Neural cell (in vitro differentiated cells): Measurements from ENCODE around the gene CELSR3.

ENCODE experiments used
- EP300 ChIP-seq: fragments of 450-650 bp; conservative IDR thresholded peaks from 2 replicates; pipeline ENCODE4 v1.6.1; 2014; ENCODE audit warnings: antibody characterized with exemption, mild to moderate bottlenecking, moderate library complexity; ENCODE audit not compliant: poor library complexity, severe bottlenecking
- EZH2 ChIP-seq: fragments of 200-600, 300-800 bp; shearing (Covaris generic), sonication (generic); IDR thresholded peaks from 2 replicates; pipeline ENCODE4 v1.6.1; 2014; ENCODE audit warnings: antibody characterized with exemption, low read length, borderline replicate concordance, mild to moderate bottlenecking; ENCODE audit not compliant: insufficient read depth, poor library complexity, severe bottlenecking
- MXI1 ChIP-seq: fragments of 450-650 bp; conservative IDR thresholded peaks from 2 replicates; pipeline ENCODE4 v1.6.1; 2014; ENCODE audit warnings: antibody characterized with exemption, mild to moderate bottlenecking; ENCODE audit not compliant: poor library complexity, severe bottlenecking
- POLR2AphosphoS5 ChIP-seq: IDR thresholded peaks from 2 replicates; pipeline ENCODE4 v1.6.1; 2012
- RAD21 ChIP-seq: fragments of 450-650 bp; conservative IDR thresholded peaks from 2 replicates; pipeline ENCODE4 v1.6.1; 2014; ENCODE audit warnings: antibody characterized with exemption, mild to moderate bottlenecking, moderate library complexity
- REST ChIP-seq: IDR thresholded peaks from 2 replicates; pipeline ENCODE4 v1.6.1; 2012; ENCODE audit warnings: borderline replicate concordance
- SMC3 ChIP-seq: fragments of 450-650 bp; conservative IDR thresholded peaks from 2 replicates; pipeline ENCODE4 v1.6.1; 2014; ENCODE audit warnings: antibody characterized with exemption, mild to moderate bottlenecking, moderate library complexity; ENCODE audit not compliant: poor library complexity
- TF ChIP-seq, protein P1 (sequence below): fragments of 450-650 bp; IDR thresholded peaks from 2 replicates; pipeline ENCODE4 v1.5.1; 2014; ENCODE audit warnings: antibody characterized with exemption, mild to moderate bottlenecking, moderate library complexity; ENCODE audit not compliant: poor library complexity, severe bottlenecking

DNA sequence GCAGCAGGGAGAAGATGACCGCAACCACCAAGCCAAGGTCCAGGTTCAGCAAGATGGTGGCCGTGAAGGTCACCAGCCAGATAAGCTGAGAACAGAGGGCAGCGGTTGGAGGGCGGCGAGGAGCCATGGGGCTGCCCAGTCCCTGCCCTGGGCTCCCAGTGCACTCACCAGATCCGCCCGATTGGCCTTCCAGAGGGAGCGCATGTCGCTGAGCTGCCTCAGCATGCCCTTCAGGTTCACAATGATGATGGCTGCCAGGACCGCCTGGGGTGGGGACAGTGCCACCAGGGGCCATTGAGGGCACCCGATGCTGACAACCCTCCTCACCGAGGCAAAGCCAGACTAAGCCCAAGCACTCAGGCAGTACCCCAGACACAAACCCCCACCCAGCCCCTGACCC lies 32.8 kb downstream of the CELSR3 start:
- TF ChIP-seq, protein P1, sequence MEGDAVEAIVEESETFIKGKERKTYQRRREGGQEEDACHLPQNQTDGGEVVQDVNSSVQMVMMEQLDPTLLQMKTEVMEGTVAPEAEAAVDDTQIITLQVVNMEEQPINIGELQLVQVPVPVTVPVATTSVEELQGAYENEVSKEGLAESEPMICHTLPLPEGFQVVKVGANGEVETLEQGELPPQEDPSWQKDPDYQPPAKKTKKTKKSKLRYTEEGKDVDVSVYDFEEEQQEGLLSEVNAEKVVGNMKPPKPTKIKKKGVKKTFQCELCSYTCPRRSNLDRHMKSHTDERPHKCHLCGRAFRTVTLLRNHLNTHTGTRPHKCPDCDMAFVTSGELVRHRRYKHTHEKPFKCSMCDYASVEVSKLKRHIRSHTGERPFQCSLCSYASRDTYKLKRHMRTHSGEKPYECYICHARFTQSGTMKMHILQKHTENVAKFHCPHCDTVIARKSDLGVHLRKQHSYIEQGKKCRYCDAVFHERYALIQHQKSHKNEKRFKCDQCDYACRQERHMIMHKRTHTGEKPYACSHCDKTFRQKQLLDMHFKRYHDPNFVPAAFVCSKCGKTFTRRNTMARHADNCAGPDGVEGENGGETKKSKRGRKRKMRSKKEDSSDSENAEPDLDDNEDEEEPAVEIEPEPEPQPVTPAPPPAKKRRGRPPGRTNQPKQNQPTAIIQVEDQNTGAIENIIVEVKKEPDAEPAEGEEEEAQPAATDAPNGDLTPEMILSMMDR = no peak
- no peak for TF ChIP-seq EP300
- no peak for TF ChIP-seq EZH2
- no peak for TF ChIP-seq MXI1
- TF ChIP-seq POLR2AphosphoS5 = no peak
- TF ChIP-seq REST = no peak
- TF ChIP-seq RAD21 = no peak
- TF ChIP-seq SMC3 = no peak
